Suppressor macrophage treated with lipopolysaccharide for 1 hour (primary cell): Measurements from ENCODE around the gene RBP7.

Experiments used
- DNase-seq, 3 donors: peaks; one replicate each; pipeline ENCODE4 v3.0.0-alpha.2; 2020 to 2022

RBP7 gene

GRCh38 chr1:10032590-10033358, 35.7 kb downstream of the RBP7 start, which contains the start of gene UBE4B:
Gene UBE4B, plus strand, starts transcription at chr1:10032958. Its CDS starts 713 bp downstream, at chr1:10033671.
- DNase-seq = peak; percentile 99 to 100 (median 99)

- DNase-seq = peak; percentile 26 to 32 (median 31)
Observed at GRCh38 chr1:10033359-10033845, 36.4 kb downstream of the RBP7 start.

GRCh38 chr1:10042746-10043145, 45.7 kb downstream of the RBP7 start:
- DNase-seq = no peak

GRCh38 chr1:10045480-10046355, 48.7 kb downstream of the RBP7 start:
- DNase-seq = no peak

GRCh38 chr1:10046356-10047085, 49.5 kb downstream of the RBP7 start:
- no peak for DNase-seq

GRCh38 chr1:10048601-10049000, 51.6 kb downstream of the RBP7 start:
- no peak for DNase-seq

- no peak for DNase-seq
Observed at GRCh38 chr1:10050611-10051010, 53.6 kb downstream of the RBP7 start.

GRCh38 chr1:10051656-10052055, 54.6 kb downstream of the RBP7 start:
- DNase-seq = no peak

GRCh38 chr1:10052347-10052746, 55.3 kb downstream of the RBP7 start:
- no peak for DNase-seq

GRCh38 chr1:10054465-10054864, 57.4 kb downstream of the RBP7 start:
- DNase-seq = no peak

GRCh38 chr1:10056599-10056987, 59.6 kb downstream of the RBP7 start:
- peak in 1 of 3 donors; percentile 10 for DNase-seq

- DNase-seq = peak; percentile 66 to 70 (median 67)
Observed at GRCh38 chr1:10057343-10057742, 60.3 kb downstream of the RBP7 start.

- no peak for DNase-seq
Observed at GRCh38 chr1:10057796-10058195, 60.8 kb downstream of the RBP7 start.

- no peak for DNase-seq
Observed at GRCh38 chr1:10059342-10059718, 62.3 kb downstream of the RBP7 start.

GRCh38 chr1:10060311-10061100, 63.5 kb downstream of the RBP7 start:
- DNase-seq = no peak

- DNase-seq = no peak
Observed at GRCh38 chr1:10061276-10061675, 64.2 kb downstream of the RBP7 start.

- no peak for DNase-seq
Observed at GRCh38 chr1:10063878-10064277, 66.8 kb downstream of the RBP7 start.

- DNase-seq = no peak
Observed at GRCh38 chr1:10064416-10065343, 67.7 kb downstream of the RBP7 start.

GRCh38 chr1:10065344-10065685, 68.3 kb downstream of the RBP7 start:
- peak; percentile 80 to 82 (median 81) for DNase-seq
